ENCODE measurements around the gene TXNDC8. TPM values are rescaled to one million over a fixed set of nuclear protein-coding genes. Genes with fewer than 3 reads are reported as not detected.

TXNDC8 gene
- total and polyA plus RNA-seq, 2 donors (not counting 1 experiment from before 2014, with no cell fraction given): not detected

- Mint-ChIP-seq H3K27me3 (peaks cover 18% of the 10 kb centered on the region), H3K27ac (no peak overlapping the region), H3K4me3 (no peak overlapping the region), H3K9me3 (ENCODE audit: insufficient read depth) (no peaks in the 10 kb centered on the region), H3K4me1 (no peaks in the 10 kb centered on the region)
- no peak overlapping the region for H2AFZ ChIP-seq (ENCODE audit: insufficient read depth, low read depth, low read length, poor library complexity, severe bottlenecking)
- ChIA-PET CTCF (no interaction called here), POLR2A (no interaction called here)
- no peaks in the 10 kb centered on the region for H3K9me3 ChIP-seq (ENCODE audit: control extremely low read depth in 1 of 3, control insufficient read depth in 2 of 3, insufficient read depth in 1 of 3, low read length in 2 of 3)
- WGBS (ENCODE audit: insufficient coverage): no CpG with 5 or more reads among the region's 1 CpG
- DNase-seq (no peak), ATAC-seq (ENCODE audit: low read depth) (no peak)
- intact Hi-C loops (cut with micrococcal nuclease): no loop called here
- no peaks in the 10 kb centered on the region for H3K4me1 ChIP-seq (ENCODE audit: control insufficient read depth in 2 of 2, insufficient read depth in 2 of 2, low read length in 2 of 2)
- H3K79me2 ChIP-seq (ENCODE audit: control insufficient read depth, insufficient read depth, low read length): no peaks in the 10 kb centered on the region
- H3K27ac ChIP-seq (ENCODE audit: low read length in 2 of 2): no peak overlapping the region
- H3K36me3 ChIP-seq (replicated peaks in 1 of 2; ENCODE audit: control extremely low read depth in 1 of 2, control insufficient read depth in 1 of 2, extremely low read depth in 1 of 2, insufficient read depth in 2 of 2, low read length in 1 of 2): no peaks in the 10 kb centered on the region
- no peak overlapping the region for H3K9ac ChIP-seq (ENCODE audit: low read length)
- no peaks in the 10 kb centered on the region for H4K20me1 ChIP-seq (ENCODE audit: control insufficient read depth, insufficient read depth, low read length, poor library complexity, severe bottlenecking)
- no peak overlapping the region for H3K4me2 ChIP-seq (replicated peaks; ENCODE audit: low read depth, low read length, poor library complexity, severe bottlenecking)
- H3K4me3 ChIP-seq (ENCODE audit: control extremely low read depth in 1 of 5, extremely low read depth in 1 of 5, insufficient read depth in 1 of 5, low read depth in 2 of 5, low read length in 4 of 5): no peak overlapping the region
- TF ChIP-seq CTCF (IDR thresholded peaks at IDR 0.05) (no peak), EZH2 (IDR thresholded peaks at IDR 0.05; ENCODE audit: borderline replicate concordance, insufficient read depth, low read depth, low read length, poor library complexity, severe bottlenecking) (no peak)
- H3K27me3 ChIP-seq (replicated peaks in 1 of 4; ENCODE audit: control extremely low read depth in 1 of 4, control insufficient read depth in 3 of 4, insufficient read depth in 4 of 4, low read length in 3 of 4): no peaks in the 10 kb centered on the region
Observed at GRCh38 chr9:110327716-110328115, 9.9 kb downstream of the TXNDC8 start.

- Histone ChIP-seq H4K20me1 (ENCODE audit: control insufficient read depth, insufficient read depth, low read length, poor library complexity, severe bottlenecking) (no peaks in the 10 kb centered on the region), H3K79me2 (ENCODE audit: control insufficient read depth, insufficient read depth, low read length) (no peaks in the 10 kb centered on the region), H3K4me3 (ENCODE audit: control extremely low read depth in 1 of 5, extremely low read depth in 1 of 5, insufficient read depth in 1 of 5, low read depth in 2 of 5, low read length in 4 of 5) (no peak overlapping the region), H3K36me3 (replicated peaks in 1 of 2; ENCODE audit: control extremely low read depth in 1 of 2, control insufficient read depth in 1 of 2, extremely low read depth in 1 of 2, insufficient read depth in 2 of 2, low read length in 1 of 2) (no peaks in the 10 kb centered on the region), H3K27me3 (replicated peaks in 1 of 4; ENCODE audit: control extremely low read depth in 1 of 4, control insufficient read depth in 3 of 4, insufficient read depth in 4 of 4, low read length in 3 of 4) (no peaks in the 10 kb centered on the region), H3K9me3 (ENCODE audit: control extremely low read depth in 1 of 3, control insufficient read depth in 2 of 3, insufficient read depth in 1 of 3, low read length in 2 of 3) (no peaks in the 10 kb centered on the region), H3K27ac (ENCODE audit: low read length in 2 of 2) (no peak overlapping the region), H3K4me2 (replicated peaks; ENCODE audit: low read depth, low read length, poor library complexity, severe bottlenecking) (no peak overlapping the region), H2AFZ (ENCODE audit: insufficient read depth, low read depth, low read length, poor library complexity, severe bottlenecking) (no peak overlapping the region), H3K9ac (ENCODE audit: low read length) (no peak overlapping the region), H3K4me1 (ENCODE audit: control insufficient read depth in 2 of 2, insufficient read depth in 2 of 2, low read length in 2 of 2) (no peaks in the 10 kb centered on the region)
- ChIA-PET POLR2A (no interaction called here), CTCF (no interaction called here)
- Mint-ChIP-seq H3K4me1 (no peaks in the 10 kb centered on the region), H3K9me3 (ENCODE audit: insufficient read depth) (no peaks in the 10 kb centered on the region), H3K4me3 (no peak overlapping the region), H3K27ac (no peak overlapping the region), H3K27me3 (peaks cover 12% of the 10 kb centered on the region)
- ATAC-seq (ENCODE audit: low read depth) (no peak), DNase-seq (no peak)
- TF ChIP-seq CTCF (IDR thresholded peaks at IDR 0.05) (no peak), EZH2 (IDR thresholded peaks at IDR 0.05; ENCODE audit: borderline replicate concordance, insufficient read depth, low read depth, low read length, poor library complexity, severe bottlenecking) (no peak)
- intact Hi-C loops (cut with micrococcal nuclease): no loop called here
Observed at GRCh38 chr9:110323818-110324217, 13.8 kb downstream of the TXNDC8 start.
